Glomerular visceral epithelial cell (primary cell): ENCODE data around the gene UNC13B.
A peak's percentile ranks its signal among the peaks of the same experiment; 100 is the strongest.

Experiments used
- DNase-seq: peaks from one replicate; pipeline ENCODE4 v3.0.0-alpha.2; 2016; ENCODE audit errors: extremely low spot score

Gene UNC13B

GRCh38 chr9:35333551-35333950, 171.7 kb downstream of the UNC13B start:
- DNase-seq: no peak

GRCh38 chr9:35335164-35335563, 173.4 kb downstream of the UNC13B start:
- no peak for DNase-seq

- no peak for DNase-seq
These were observed 176.3 kb downstream of the UNC13B start for GRCh38 chr9:35338086-35338485.

DNA sequence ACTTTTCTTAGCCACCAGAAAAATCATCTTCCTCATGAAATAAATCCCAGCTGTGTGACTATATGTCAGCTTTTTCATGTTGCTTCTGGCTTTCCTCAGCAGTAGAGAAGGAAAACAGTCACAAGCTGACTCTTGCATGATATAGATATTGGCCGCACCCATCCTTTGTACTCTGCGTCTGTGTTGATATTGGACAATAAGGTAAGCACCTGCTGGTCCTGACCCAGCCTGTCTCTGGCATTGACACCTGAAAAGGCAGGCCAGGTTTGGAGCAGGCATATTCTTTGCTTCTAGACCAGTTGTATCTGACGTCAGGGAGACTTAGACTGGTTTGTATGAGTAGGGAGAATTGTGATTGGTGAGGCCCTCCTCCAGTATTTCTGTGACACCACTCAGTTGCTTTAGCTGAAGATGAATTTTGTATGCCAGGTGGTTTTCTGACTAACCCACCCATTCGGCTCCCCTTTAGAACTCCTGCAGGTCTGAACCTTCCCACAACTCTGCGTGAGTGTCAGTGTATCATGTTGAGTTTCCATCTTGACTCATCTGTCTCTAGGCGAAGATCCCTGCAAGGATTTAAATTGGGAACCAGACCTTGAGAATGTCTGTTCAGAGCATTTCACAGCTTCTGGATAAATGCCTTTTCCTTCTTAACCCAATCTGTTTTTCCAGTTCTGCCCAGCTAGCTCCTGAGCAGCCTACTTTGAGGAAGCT, 176.9 kb downstream of the UNC13B start:
- no peak for DNase-seq

GRCh38 chr9:35340046-35340445, 178.2 kb downstream of the UNC13B start:
- no peak for DNase-seq

DNA sequence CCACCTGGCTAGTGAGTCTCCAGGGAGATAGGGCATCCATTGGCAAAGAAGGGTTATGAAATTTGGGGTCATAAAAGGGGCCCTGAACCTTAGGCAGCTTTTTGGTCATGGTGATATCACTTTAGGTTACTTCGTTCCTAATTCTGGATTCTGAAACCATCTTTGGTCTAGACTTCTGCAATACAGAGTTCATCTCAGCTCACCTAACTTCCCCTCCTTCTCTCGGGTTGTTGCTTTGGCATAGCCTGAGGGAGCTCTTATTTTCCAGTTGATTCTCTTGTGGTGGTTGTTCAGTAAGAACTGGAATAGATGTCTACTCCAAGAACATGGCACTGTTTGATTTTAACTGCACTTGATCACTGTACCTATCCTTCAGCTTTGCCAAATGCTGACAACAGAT, 179.2 kb downstream of the UNC13B start:
- no peak for DNase-seq

DNA sequence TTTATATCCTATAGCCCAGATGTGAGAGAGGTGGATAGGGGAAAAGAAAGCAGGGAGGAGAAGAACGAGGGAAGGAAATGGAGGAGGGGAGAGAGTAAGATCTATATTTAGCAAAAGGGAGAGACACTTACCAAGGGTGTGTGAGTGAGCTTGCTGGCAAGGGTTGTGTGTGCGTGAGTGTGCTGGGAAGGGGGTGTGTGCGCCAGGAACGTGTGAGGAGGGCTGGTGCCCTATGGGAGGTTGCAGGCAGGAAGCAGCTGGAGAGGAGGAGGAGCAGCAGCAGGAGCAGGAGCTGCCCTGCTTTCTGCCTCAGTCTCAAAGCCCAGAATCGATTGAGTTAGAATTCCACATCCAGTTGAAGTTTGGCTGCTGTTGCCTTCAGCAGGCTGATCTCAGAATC, 179.8 kb downstream of the UNC13B start:
- DNase-seq: no peak

- DNase-seq: no peak
These were observed 180.6 kb downstream of the UNC13B start for GRCh38 chr9:35342221-35342958.

DNA sequence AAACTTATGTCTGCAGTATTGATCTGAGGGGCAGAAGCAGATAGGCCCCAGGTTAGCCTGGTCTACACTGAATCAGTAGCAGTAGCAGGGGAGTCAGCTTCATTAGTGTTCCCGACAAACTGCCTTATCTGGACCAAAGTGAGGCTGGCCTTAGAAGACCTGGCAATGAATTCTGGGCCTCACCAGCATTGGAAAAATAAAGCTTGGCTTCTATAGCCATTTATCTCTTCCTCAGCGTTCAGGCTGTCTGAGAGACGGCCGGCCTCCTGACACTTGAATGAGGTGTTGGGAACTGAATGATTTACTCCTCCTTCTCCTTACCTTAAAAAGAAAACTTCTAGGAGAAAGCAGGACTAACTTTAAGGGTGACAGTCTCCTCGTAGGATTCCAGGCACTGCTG, 186.3 kb downstream of the UNC13B start:
- DNase-seq: no peak

DNA sequence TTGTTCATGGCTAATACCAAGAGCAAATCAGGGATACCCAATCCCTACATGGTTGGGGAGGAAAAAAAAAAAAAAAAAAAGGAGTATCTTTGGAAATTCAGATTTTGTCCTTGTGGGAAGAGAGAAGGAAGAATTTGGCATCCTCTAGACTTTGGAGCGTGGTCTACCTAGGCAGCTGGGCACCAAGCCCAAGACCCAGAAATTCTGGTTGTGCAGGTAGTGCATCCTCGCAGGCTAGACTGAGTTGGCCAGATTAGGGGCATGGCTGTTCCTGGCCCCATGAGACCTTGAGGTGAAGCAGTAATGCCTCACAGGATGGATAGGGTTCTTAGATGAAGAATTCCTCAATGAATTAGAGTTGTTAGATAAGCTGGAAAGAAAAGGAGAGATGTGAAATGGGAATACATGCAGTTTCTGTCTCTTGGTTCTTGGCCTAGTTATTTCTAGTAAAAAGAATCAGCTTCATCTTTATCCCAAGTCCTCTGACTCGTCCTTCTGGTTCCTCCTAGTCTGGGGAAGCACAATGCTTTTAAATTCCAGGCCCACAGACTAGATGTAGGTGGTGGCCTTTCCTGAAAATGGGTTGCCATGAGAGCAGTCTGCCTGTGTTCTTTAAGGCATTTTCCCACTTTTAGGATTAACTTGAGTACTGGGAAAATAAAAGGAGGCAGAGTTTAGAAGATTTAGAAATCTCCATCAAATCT, 187.6 kb downstream of the UNC13B start:
- no peak for DNase-seq

DNA sequence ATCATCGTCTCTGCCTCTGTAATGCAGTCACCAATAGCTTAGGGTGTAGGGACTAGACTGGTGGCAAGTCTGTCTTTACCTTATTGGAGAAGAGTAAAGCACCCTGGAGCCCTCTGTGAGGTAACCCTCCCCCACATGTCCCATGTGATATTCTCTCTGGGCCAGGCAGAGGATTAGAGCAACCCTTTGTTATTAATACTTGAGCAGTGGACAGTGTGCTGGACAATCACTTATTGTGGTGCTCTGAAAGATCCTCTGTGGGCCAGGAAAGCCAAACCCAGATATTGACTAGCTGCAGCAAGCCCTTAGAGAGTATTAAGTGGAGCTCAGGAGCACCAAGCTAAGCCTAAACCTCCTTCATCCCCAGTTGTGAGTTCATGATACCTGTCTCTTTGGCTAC, 188.4 kb downstream of the UNC13B start:
- DNase-seq: no peak

DNA sequence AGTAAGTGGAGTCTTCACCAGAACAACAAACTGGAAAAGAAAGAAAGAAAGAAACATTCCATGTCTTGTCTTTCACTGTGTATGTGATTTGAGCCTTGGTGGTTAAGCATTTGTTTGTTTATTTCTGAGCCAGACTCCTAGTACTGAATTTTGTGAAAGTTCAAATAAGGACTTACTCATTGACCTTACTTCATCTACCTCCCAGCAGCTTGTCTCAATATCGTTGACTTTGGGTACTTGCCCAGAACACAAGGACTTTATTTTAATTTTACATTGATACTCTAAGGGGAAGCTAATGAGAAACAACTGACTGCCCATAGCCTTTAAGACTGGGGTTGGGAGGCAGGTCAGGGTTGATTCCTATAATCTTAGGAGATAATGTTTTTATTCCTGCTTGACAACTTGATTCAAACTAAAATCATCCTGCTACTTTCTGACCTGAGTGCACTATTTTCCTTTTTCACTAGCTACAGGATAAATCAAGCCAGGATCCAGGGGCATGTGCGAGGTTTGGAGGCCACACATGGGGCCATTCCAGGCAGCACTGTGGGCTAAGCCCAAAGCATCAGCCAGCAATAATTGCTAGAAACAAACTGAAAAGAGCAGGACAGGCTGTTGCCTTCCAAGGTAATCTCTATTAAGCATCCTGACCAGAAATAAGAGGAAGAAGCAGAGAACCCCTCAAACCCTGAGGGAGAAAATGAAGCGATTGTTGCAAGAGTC, 189.2 kb downstream of the UNC13B start:
- no peak for DNase-seq

GRCh38 chr9:35353731-35354365, 192.0 kb downstream of the UNC13B start:
- DNase-seq: no peak

- no peak for DNase-seq
These were observed 194.1 kb downstream of the UNC13B start for GRCh38 chr9:35355939-35356338.

DNA sequence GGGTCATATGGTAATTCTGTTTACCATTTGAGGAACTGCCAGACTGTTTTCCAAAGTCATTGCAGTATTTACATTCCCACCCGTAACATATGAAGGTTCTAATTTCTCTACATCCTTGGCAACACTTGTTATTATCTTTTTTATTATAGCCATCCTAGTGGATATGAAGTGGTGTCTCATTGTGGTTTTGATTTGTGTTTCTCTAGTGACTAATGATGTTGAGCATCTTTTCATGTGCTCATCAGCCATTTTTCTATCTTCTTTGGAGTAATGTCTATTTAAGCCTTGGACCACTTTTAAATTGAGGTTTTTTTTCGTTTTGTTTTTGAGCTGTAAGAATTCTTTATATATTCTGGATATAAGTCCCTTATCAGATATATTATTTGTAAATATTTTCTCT, 195.3 kb downstream of the UNC13B start:
- DNase-seq: no peak

- no peak for DNase-seq
These were observed 196.0 kb downstream of the UNC13B start for GRCh38 chr9:35357826-35358225.

- no peak for DNase-seq
These were observed 203.2 kb downstream of the UNC13B start for GRCh38 chr9:35364817-35365585.

- no peak for DNase-seq
These were observed 204.8 kb downstream of the UNC13B start for GRCh38 chr9:35366627-35367026.

DNA sequence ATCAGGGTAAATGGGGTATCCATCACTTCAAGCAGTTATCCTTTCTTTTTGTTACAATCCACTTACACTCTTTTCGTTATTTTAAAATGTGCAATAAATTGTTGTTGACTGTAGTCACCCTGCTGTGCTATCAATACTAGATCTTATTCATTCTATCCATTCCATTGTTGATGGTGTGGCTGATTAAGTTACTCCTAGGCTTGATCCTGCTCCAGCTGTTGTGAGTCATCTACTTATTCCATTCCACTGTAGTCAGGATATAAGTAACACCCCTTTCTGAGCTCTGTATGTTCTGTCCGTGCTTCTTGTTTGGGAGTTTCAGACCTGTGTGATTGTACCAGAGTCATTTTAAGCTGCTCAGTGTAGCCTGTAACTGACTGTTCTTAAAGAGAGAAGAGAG, 205.6 kb downstream of the UNC13B start:
- DNase-seq: peak; percentile 51

- DNase-seq: no peak
These were observed 208.4 kb downstream of the UNC13B start for GRCh38 chr9:35370241-35370640.

DNA sequence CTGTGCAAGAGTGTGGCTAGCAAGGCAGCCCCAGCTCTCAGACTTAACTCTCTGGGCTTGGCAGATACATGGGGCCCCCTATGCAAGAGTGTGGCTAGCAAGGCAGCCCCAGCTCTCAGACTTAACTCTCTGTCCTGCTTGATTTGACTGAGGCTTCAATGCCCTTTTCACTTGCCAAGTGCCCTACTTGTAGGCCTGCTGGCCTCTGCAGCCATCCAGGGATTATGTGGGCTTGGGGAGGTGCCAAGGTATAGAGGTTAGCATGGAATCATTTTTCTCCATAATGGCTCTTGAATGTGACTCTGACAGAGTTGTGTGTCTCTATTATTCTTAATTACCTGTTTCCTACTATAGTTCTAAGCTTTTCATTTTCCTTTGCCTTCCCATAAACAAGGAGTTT, 212.6 kb downstream of the UNC13B start:
- DNase-seq: no peak
